H9 (cell line): ENCODE measurements around the gene TOM1L2. TPM values are rescaled to one million over a fixed set of nuclear protein-coding genes. Genes with fewer than 3 reads are reported as not detected.

Source experiments
- DNase-seq: peaks from one replicate; pipeline ENCODE4 v3.0.0-alpha.2; 2017
- H2AFZ ChIP-seq: one replicate; pipeline ENCODE4 v1.6.1; 2013; ENCODE audit warnings: mild to moderate bottlenecking, low read length, control low read depth, moderate library complexity
- H2AK5ac ChIP-seq: 2 replicates; pipeline ENCODE4 v1.6.1; 2013; ENCODE audit warnings: low read length, control low read depth, mixed read lengths; ENCODE audit not compliant: insufficient read length
- H2BK120ac ChIP-seq: one replicate; pipeline ENCODE4 v1.6.1; 2013; ENCODE audit warnings: low read depth, mild to moderate bottlenecking, low read length, control low read depth, inconsistent platforms; ENCODE audit not compliant: poor library complexity, severe bottlenecking
- H2BK12ac ChIP-seq: 2 replicates; pipeline ENCODE4 v1.6.1; 2013; ENCODE audit warnings: low read length, control low read depth, mixed read lengths, low read depth; ENCODE audit not compliant: insufficient read length
- H2BK15ac ChIP-seq: 2 replicates; pipeline ENCODE4 v1.6.1; 2013; ENCODE audit warnings: low read depth, low read length, control low read depth
- H2BK20ac ChIP-seq: one replicate; pipeline ENCODE4 v1.6.1; 2013; ENCODE audit warnings: low read depth, mild to moderate bottlenecking, low read length, control low read depth, inconsistent platforms; ENCODE audit not compliant: poor library complexity, severe bottlenecking
- H2BK5ac ChIP-seq: 2 replicates; pipeline ENCODE4 v1.6.1; 2013; ENCODE audit warnings: low read length, control low read depth, mixed read lengths; ENCODE audit not compliant: insufficient read length
- H3K14ac ChIP-seq: 2 replicates; pipeline ENCODE4 v1.6.1; 2013; ENCODE audit warnings: low read length, control low read depth; ENCODE audit not compliant: insufficient read depth
- H3K18ac ChIP-seq: 2 replicates; pipeline ENCODE4 v1.6.1; 2013; ENCODE audit warnings: low read depth, mild to moderate bottlenecking, mixed read lengths, low read length, control low read depth; ENCODE audit not compliant: insufficient read length
- H3K23ac ChIP-seq: 2 replicates; pipeline ENCODE4 v1.6.1; 2013; ENCODE audit warnings: low read length, control low read depth, mixed read lengths, low read depth; ENCODE audit not compliant: insufficient read length
- H3K23me2 ChIP-seq: 2 replicates; pipeline ENCODE4 v1.6.1; 2013; ENCODE audit warnings: low read depth, mild to moderate bottlenecking, mixed read lengths, low read length, control low read depth; ENCODE audit not compliant: insufficient read length, poor library complexity, severe bottlenecking
- H3K27ac ChIP-seq: 2 replicates; pipeline ENCODE4 v1.5.1; 2013; ENCODE audit warnings: low read length, control low read depth, mixed read lengths, low read depth; ENCODE audit not compliant: insufficient read length
- H3K27me3 ChIP-seq: 2 replicates; pipeline ENCODE4 v1.6.1; 2013; ENCODE audit warnings: low read length, control low read depth, inconsistent platforms; ENCODE audit not compliant: insufficient read depth
- H3K4ac ChIP-seq: 2 replicates; pipeline ENCODE4 v1.6.1; 2013; ENCODE audit warnings: low read depth, mild to moderate bottlenecking, control low read depth, inconsistent platforms, low read length, moderate library complexity
- H3K4me1 ChIP-seq: 2 replicates; pipeline ENCODE4 v1.6.1; 2013; ENCODE audit warnings: low read length, control low read depth, inconsistent platforms; ENCODE audit not compliant: insufficient read depth
- H3K4me2 ChIP-seq: 2 replicates; pipeline ENCODE4 v1.6.1; 2013; ENCODE audit warnings: low read length, control low read depth, mixed read lengths; ENCODE audit not compliant: insufficient read length, insufficient read depth
- H3K56ac ChIP-seq: 2 replicates; pipeline ENCODE4 v1.6.1; 2013; ENCODE audit warnings: low read depth, mild to moderate bottlenecking, mixed read lengths, low read length, control low read depth; ENCODE audit not compliant: insufficient read length
- H3K79me1 ChIP-seq: 2 replicates; pipeline ENCODE4 v1.6.1; 2013; ENCODE audit warnings: low read depth, mild to moderate bottlenecking, moderate library complexity, low read length, control low read depth, inconsistent platforms; ENCODE audit not compliant: insufficient read depth, poor library complexity, severe bottlenecking
- H3K79me2 ChIP-seq: 2 replicates; pipeline ENCODE4 v1.6.1; 2013; ENCODE audit warnings: low read length, control low read depth, inconsistent platforms; ENCODE audit not compliant: insufficient read depth
- H3K9ac ChIP-seq: 2 replicates; pipeline ENCODE4 v1.6.1; 2013; ENCODE audit warnings: low read length, control low read depth, mixed read lengths; ENCODE audit not compliant: insufficient read length; ENCODE audit errors: extremely low read depth
- H3K9me3 ChIP-seq: one replicate; pipeline ENCODE4 v1.6.1; 2013; ENCODE audit warnings: low read depth, low read length, inconsistent platforms; ENCODE audit not compliant: control insufficient read depth
- H3T11ph ChIP-seq: one replicate; pipeline ENCODE4 v1.6.1; 2013; ENCODE audit warnings: mild to moderate bottlenecking, low read length, control low read depth, inconsistent platforms
- H4K20me1 ChIP-seq: one replicate; pipeline ENCODE4 v1.6.1; 2013; ENCODE audit not compliant: control insufficient read depth, insufficient read length, insufficient read depth
- H4K5ac ChIP-seq: 2 replicates; pipeline ENCODE4 v1.6.1; 2013; ENCODE audit warnings: low read depth, mild to moderate bottlenecking, mixed read lengths, low read length, control low read depth; ENCODE audit not compliant: insufficient read length
- H4K8ac ChIP-seq: replicated peaks from 2 replicates; pipeline ENCODE4 v1.6.1; 2013; ENCODE audit warnings: low read length, control low read depth, mixed read lengths, low read depth; ENCODE audit not compliant: insufficient read length
- H4K91ac ChIP-seq: 2 replicates; pipeline ENCODE4 v1.6.1; 2013; ENCODE audit warnings: low read depth, mild to moderate bottlenecking, moderate library complexity, mixed read lengths, low read length, control low read depth; ENCODE audit not compliant: insufficient read length
- H3K27ac Mint-ChIP-seq, 3 experiments: 2 replicates in 2 of 3; 3 replicates in 1 of 3; pipeline ENCODE4 v1.8.0; 2020 to 2021; ENCODE audit warnings: mixed read lengths in 3 of 3, mild to moderate bottlenecking in 1 of 3, moderate library complexity in 1 of 3
- H3K27me3 Mint-ChIP-seq: 2 replicates; pipeline ENCODE4 v1.8.0; 2021; ENCODE audit warnings: low read depth, mild to moderate bottlenecking, moderate library complexity, mixed read lengths
- H3K36me3 Mint-ChIP-seq, 3 experiments: 2 replicates in 2 of 3; 3 replicates in 1 of 3; pipeline ENCODE4 v1.8.0; 2020 to 2021; ENCODE audit warnings: low read depth in 3 of 3, mixed read lengths in 3 of 3; ENCODE audit not compliant: insufficient read depth in 1 of 3
- H3K4me1 Mint-ChIP-seq, 2 experiments: 2 replicates each; pipeline ENCODE4 v1.8.0; 2020; ENCODE audit warnings: mixed read lengths in 2 of 2
- H3K4me3 Mint-ChIP-seq, 2 experiments: 2 replicates in 1 of 2; 3 replicates in 1 of 2; pipeline ENCODE4 v1.8.0; 2020 to 2021; ENCODE audit warnings: mild to moderate bottlenecking in 2 of 2, mixed read lengths in 2 of 2, moderate library complexity in 1 of 2
- H3K9me3 Mint-ChIP-seq, 2 experiments: 2 replicates in 1 of 2; 3 replicates in 1 of 2; pipeline ENCODE4 v1.8.0; 2020; ENCODE audit warnings: mild to moderate bottlenecking in 2 of 2, mixed read lengths in 2 of 2, moderate library complexity in 1 of 2
- CTCF ChIP-seq: fragments of 200-600 bp; sonication (generic); conservative IDR thresholded peaks from 3 replicates; pipeline ENCODE4 v1.8.0; 2021; ENCODE audit warnings: antibody characterized with exemption, mild to moderate bottlenecking
- WGBS: extraction: QIAGEN DNeasy Blood & Tissue Kit; methylation state at CpG from one replicate; pipeline ENCODE4 v1.1.7; 2013; ENCODE audit warnings: missing lambda C conversion rate, low lambda C conversion rate, mixed read lengths; ENCODE audit not compliant: insufficient read length; ENCODE audit errors: extremely low coverage; 5-methylcytosine and 5-hydroxymethylcytosine counted together
- total RNA-seq: library from RNA; stranded (reverse); gene quantifications from 2 replicates; pipeline ENCODE4 v1.2.1, GENCODE V29; 2021

The TOM1L2 gene
- total RNA-seq, 1 experiment from 2014 or later, result 4.6 TPM

- no peak overlapping the region for H2BK5ac ChIP-seq
- DNase-seq, result no peak
- no peaks in the 10 kb centered on the region for H3K9me3 ChIP-seq
- H4K5ac ChIP-seq, result no peak overlapping the region
- H2BK15ac ChIP-seq, result no peak overlapping the region
- H3K56ac ChIP-seq, result no peak overlapping the region
- no peak overlapping the region for H2BK20ac ChIP-seq
- no peak overlapping the region for H2BK120ac ChIP-seq
- peaks cover 2% of the 10 kb centered on the region; the same call in 1 of the 2 replicates for H3K27me3 Mint-ChIP-seq
- H4K8ac ChIP-seq, result no peak overlapping the region
- H4K91ac ChIP-seq, result no peak overlapping the region
- H3K9ac ChIP-seq, result no peak overlapping the region
- H3K4me1 ChIP-seq, result peaks cover 13% of the 10 kb centered on the region
- no peak overlapping the region for H3K4me2 ChIP-seq
- H3K27ac ChIP-seq, result no peak overlapping the region
- peaks cover 0 to 2% (median 0%) of the 10 kb centered on the region in 3 experiments; a peak in 1 of 7 replicates for H3K36me3 Mint-ChIP-seq
- H3K27ac Mint-ChIP-seq, result no peak overlapping the region
- no peak overlapping the region for H3K4ac ChIP-seq
- H3K79me1 ChIP-seq, result no peaks in the 10 kb centered on the region
- no peak overlapping the region for H3T11ph ChIP-seq
- H2AFZ ChIP-seq, result no peak overlapping the region
- peaks cover 5% of the 10 kb centered on the region for H3K23me2 ChIP-seq
- no CpG with 5 or more reads among the region's 4 CpGs for WGBS
- H3K14ac ChIP-seq, result no peak overlapping the region
- peaks cover 46 to 61% of the 10 kb centered on the region in 2 experiments for H3K4me1 Mint-ChIP-seq
- no peak overlapping the region for H3K23ac ChIP-seq
- peaks cover 3% of the 10 kb centered on the region for H4K20me1 ChIP-seq
- no peak overlapping the region for H2BK12ac ChIP-seq
- H3K4me3 Mint-ChIP-seq, result no peak overlapping the region
- no peaks in the 10 kb centered on the region for H3K79me2 ChIP-seq
- no peaks in the 10 kb centered on the region for H3K27me3 ChIP-seq
- H2AK5ac ChIP-seq, result no peak overlapping the region
- no peaks in the 10 kb centered on the region; a peak in 2 of 5 replicates for H3K9me3 Mint-ChIP-seq
- TF ChIP-seq CTCF, result no peak
- H3K18ac ChIP-seq, result no peak overlapping the region
Measured at GRCh38 chr17:17843096-17843495, 129.1 kb downstream of the TOM1L2 start.
